Measurements from ENCODE around the gene FTL. TPM values are rescaled to one million over a fixed set of nuclear protein-coding genes. Genes with fewer than 3 reads are reported as not detected.

The FTL gene
- polyA plus RNA-seq, 2 of the 4 experiments (the other 2 are of a cell fraction) = 4,743 to 13,930 TPM

Small RNA genes within 50 kb of the gene (small RNA-seq; reads per million reads assigned to genes)
- gene AC026803.1 (0 reads per million in 6 experiments), gene MIR6798 (0 reads per million in 6 experiments)

Other genes starting within 250 kb of the FTL start
- 0.45 and 0.52 TPM in 2 replicates for gene MAMSTR, start 245.6 kb upstream of the FTL start, polyA plus RNA-seq (2011; rRNA removed)
- 0.33 to 0.44 TPM (median 0.40 TPM) in 3 replicates for gene MAMSTR, start 245.6 kb upstream of the FTL start, polyA plus RNA-seq (2017; fragmentation: RNase III; extraction: RNeasy Plus Mini Kit Qiagen cat#74134 plus additional on column Dnase treatment)
- gene RASIP1, start 224.7 kb upstream of the FTL start, polyA plus RNA-seq (2011; rRNA removed) = 0.33 and 0.40 TPM in 2 replicates
- gene RASIP1, start 224.7 kb upstream of the FTL start, polyA plus RNA-seq (2017; fragmentation: RNase III; extraction: RNeasy Plus Mini Kit Qiagen cat#74134 plus additional on column Dnase treatment) = 0.36 to 0.62 TPM (median 0.45 TPM) in 3 replicates
- gene IZUMO1, start 218.4 kb upstream of the FTL start, polyA plus RNA-seq (2011; rRNA removed) = not detected in 2 replicates
- not detected in 3 replicates for gene IZUMO1, start 218.4 kb upstream of the FTL start, polyA plus RNA-seq (2017; fragmentation: RNase III; extraction: RNeasy Plus Mini Kit Qiagen cat#74134 plus additional on column Dnase treatment)
- gene FUT1, start 212.7 kb upstream of the FTL start, polyA plus RNA-seq (2011; rRNA removed) = 1.4 and 1.5 TPM in 2 replicates
- 0.05 to 0.13 TPM (median 0.09 TPM) in 3 replicates for gene FUT1, start 212.7 kb upstream of the FTL start, polyA plus RNA-seq (2017; fragmentation: RNase III; extraction: RNeasy Plus Mini Kit Qiagen cat#74134 plus additional on column Dnase treatment)
- gene FGF21, start 209.8 kb upstream of the FTL start, polyA plus RNA-seq (2011; rRNA removed) = 0.06 TPM in 1 of 2 replicates, not detected in the other
- gene FGF21, start 209.8 kb upstream of the FTL start, polyA plus RNA-seq (2017; fragmentation: RNase III; extraction: RNeasy Plus Mini Kit Qiagen cat#74134 plus additional on column Dnase treatment) = not detected in 3 replicates
- gene BCAT2, start 154.3 kb upstream of the FTL start, polyA plus RNA-seq (2011; rRNA removed) = 30.4 and 31.9 TPM in 2 replicates
- gene BCAT2, start 154.3 kb upstream of the FTL start, polyA plus RNA-seq (2017; fragmentation: RNase III; extraction: RNeasy Plus Mini Kit Qiagen cat#74134 plus additional on column Dnase treatment) = 46.4 to 47.9 TPM (median 47.2 TPM) in 3 replicates
- 8.1 and 11.1 TPM in 2 replicates for gene HSD17B14, start 128.8 kb upstream of the FTL start, polyA plus RNA-seq (2011; rRNA removed)
- gene HSD17B14, start 128.8 kb upstream of the FTL start, polyA plus RNA-seq (2017; fragmentation: RNase III; extraction: RNeasy Plus Mini Kit Qiagen cat#74134 plus additional on column Dnase treatment) = 10.6 to 20.9 TPM (median 19.5 TPM) in 3 replicates
- gene PLEKHA4, start 96.7 kb upstream of the FTL start, polyA plus RNA-seq (2011; rRNA removed) = 0.34 and 0.42 TPM in 2 replicates
- 0.46 to 0.78 TPM (median 0.47 TPM) in 3 replicates for gene PLEKHA4, start 96.7 kb upstream of the FTL start, polyA plus RNA-seq (2017; fragmentation: RNase III; extraction: RNeasy Plus Mini Kit Qiagen cat#74134 plus additional on column Dnase treatment)
- 49.0 and 74.2 TPM in 2 replicates for gene PPP1R15A, start 92.9 kb upstream of the FTL start, polyA plus RNA-seq (2011; rRNA removed)
- gene PPP1R15A, start 92.9 kb upstream of the FTL start, polyA plus RNA-seq (2017; fragmentation: RNase III; extraction: RNeasy Plus Mini Kit Qiagen cat#74134 plus additional on column Dnase treatment) = 28.1 to 29.7 TPM (median 29.2 TPM) in 3 replicates
- not detected in 2 replicates for gene TULP2, start 66.6 kb upstream of the FTL start, polyA plus RNA-seq (2011; rRNA removed)
- gene TULP2, start 66.6 kb upstream of the FTL start, polyA plus RNA-seq (2017; fragmentation: RNase III; extraction: RNeasy Plus Mini Kit Qiagen cat#74134 plus additional on column Dnase treatment) = not detected in 3 replicates
- 58.5 and 79.5 TPM in 2 replicates for gene NUCB1, start 65.0 kb upstream of the FTL start, polyA plus RNA-seq (2011; rRNA removed)
- 154 to 182 TPM (median 174 TPM) in 3 replicates for gene NUCB1, start 65.0 kb upstream of the FTL start, polyA plus RNA-seq (2017; fragmentation: RNase III; extraction: RNeasy Plus Mini Kit Qiagen cat#74134 plus additional on column Dnase treatment)
- 0.60 and 0.78 TPM in 2 replicates for gene DHDH, start 31.6 kb upstream of the FTL start, polyA plus RNA-seq (2011; rRNA removed)
- gene DHDH, start 31.6 kb upstream of the FTL start, polyA plus RNA-seq (2017; fragmentation: RNase III; extraction: RNeasy Plus Mini Kit Qiagen cat#74134 plus additional on column Dnase treatment) = 1.1 to 1.2 TPM (median 1.2 TPM) in 3 replicates
- gene BAX, start 10.4 kb upstream of the FTL start, polyA plus RNA-seq (2011; rRNA removed) = 120 and 134 TPM in 2 replicates
- 265 to 299 TPM (median 284 TPM) in 3 replicates for gene BAX, start 10.4 kb upstream of the FTL start, polyA plus RNA-seq (2017; fragmentation: RNase III; extraction: RNeasy Plus Mini Kit Qiagen cat#74134 plus additional on column Dnase treatment)
- 10.3 and 16.4 TPM in 2 replicates for gene GYS1, start 28.0 kb downstream of the FTL start, polyA plus RNA-seq (2011; rRNA removed)
- gene GYS1, start 28.0 kb downstream of the FTL start, polyA plus RNA-seq (2017; fragmentation: RNase III; extraction: RNeasy Plus Mini Kit Qiagen cat#74134 plus additional on column Dnase treatment) = 23.8 to 25.0 TPM (median 24.8 TPM) in 3 replicates
- 146 and 186 TPM in 2 replicates for gene RUVBL2, start 28.6 kb downstream of the FTL start, polyA plus RNA-seq (2011; rRNA removed)
- gene RUVBL2, start 28.6 kb downstream of the FTL start, polyA plus RNA-seq (2017; fragmentation: RNase III; extraction: RNeasy Plus Mini Kit Qiagen cat#74134 plus additional on column Dnase treatment) = 213 to 274 TPM (median 225 TPM) in 3 replicates
- not detected in 2 replicates for gene LHB, start 51.8 kb downstream of the FTL start, polyA plus RNA-seq (2011; rRNA removed)
- 0.22 TPM in 1 of 3 replicates, not detected in the others for gene LHB, start 51.8 kb downstream of the FTL start, polyA plus RNA-seq (2017; fragmentation: RNase III; extraction: RNeasy Plus Mini Kit Qiagen cat#74134 plus additional on column Dnase treatment)
- gene CGB3, start 59.0 kb downstream of the FTL start, polyA plus RNA-seq (2011; rRNA removed) = not detected in 2 replicates
- gene CGB3, start 59.0 kb downstream of the FTL start, polyA plus RNA-seq (2017; fragmentation: RNase III; extraction: RNeasy Plus Mini Kit Qiagen cat#74134 plus additional on column Dnase treatment) = 0.13 to 0.28 TPM in 2 of 3 replicates, not detected in the other
- gene CGB2, start 66.6 kb downstream of the FTL start, polyA plus RNA-seq (2011; rRNA removed) = not detected in 2 replicates
- not detected in 3 replicates for gene CGB2, start 66.6 kb downstream of the FTL start, polyA plus RNA-seq (2017; fragmentation: RNase III; extraction: RNeasy Plus Mini Kit Qiagen cat#74134 plus additional on column Dnase treatment)
- gene CGB1, start 71.6 kb downstream of the FTL start, polyA plus RNA-seq (2011; rRNA removed) = not detected in 2 replicates
- gene CGB1, start 71.6 kb downstream of the FTL start, polyA plus RNA-seq (2017; fragmentation: RNase III; extraction: RNeasy Plus Mini Kit Qiagen cat#74134 plus additional on column Dnase treatment) = 0.13 TPM in 1 of 3 replicates, not detected in the others
- 0.15 and 0.23 TPM in 2 replicates for gene CGB5, start 78.5 kb downstream of the FTL start, polyA plus RNA-seq (2011; rRNA removed)
- 0.53 to 0.94 TPM (median 0.71 TPM) in 3 replicates for gene CGB5, start 78.5 kb downstream of the FTL start, polyA plus RNA-seq (2017; fragmentation: RNase III; extraction: RNeasy Plus Mini Kit Qiagen cat#74134 plus additional on column Dnase treatment)
- 0.63 and 0.95 TPM in 2 replicates for gene CGB8, start 83.8 kb downstream of the FTL start, polyA plus RNA-seq (2011; rRNA removed)
- gene CGB8, start 83.8 kb downstream of the FTL start, polyA plus RNA-seq (2017; fragmentation: RNase III; extraction: RNeasy Plus Mini Kit Qiagen cat#74134 plus additional on column Dnase treatment) = 2.0 to 2.7 TPM (median 2.4 TPM) in 3 replicates
- 0.34 and 0.56 TPM in 2 replicates for gene CGB7, start 92.4 kb downstream of the FTL start, polyA plus RNA-seq (2011; rRNA removed)
- 0.63 to 0.88 TPM (median 0.79 TPM) in 3 replicates for gene CGB7, start 92.4 kb downstream of the FTL start, polyA plus RNA-seq (2017; fragmentation: RNase III; extraction: RNeasy Plus Mini Kit Qiagen cat#74134 plus additional on column Dnase treatment)
- 0.34 and 0.37 TPM in 2 replicates for gene NTF4, start 99.5 kb downstream of the FTL start, polyA plus RNA-seq (2011; rRNA removed)
- gene NTF4, start 99.5 kb downstream of the FTL start, polyA plus RNA-seq (2017; fragmentation: RNase III; extraction: RNeasy Plus Mini Kit Qiagen cat#74134 plus additional on column Dnase treatment) = 1.0 to 2.4 TPM (median 1.7 TPM) in 3 replicates
- not detected in 2 replicates for gene KCNA7, start 107.4 kb downstream of the FTL start, polyA plus RNA-seq (2011; rRNA removed)
- gene KCNA7, start 107.4 kb downstream of the FTL start, polyA plus RNA-seq (2017; fragmentation: RNase III; extraction: RNeasy Plus Mini Kit Qiagen cat#74134 plus additional on column Dnase treatment) = not detected in 3 replicates
- gene SNRNP70, start 120.1 kb downstream of the FTL start, polyA plus RNA-seq (2011; rRNA removed) = 214 and 220 TPM in 2 replicates
- 338 to 350 TPM (median 342 TPM) in 3 replicates for gene SNRNP70, start 120.1 kb downstream of the FTL start, polyA plus RNA-seq (2017; fragmentation: RNase III; extraction: RNeasy Plus Mini Kit Qiagen cat#74134 plus additional on column Dnase treatment)
- gene LIN7B, start 149.1 kb downstream of the FTL start, polyA plus RNA-seq (2011; rRNA removed) = 4.6 and 5.4 TPM in 2 replicates
- 7.1 to 8.3 TPM (median 8.0 TPM) in 3 replicates for gene LIN7B, start 149.1 kb downstream of the FTL start, polyA plus RNA-seq (2017; fragmentation: RNase III; extraction: RNeasy Plus Mini Kit Qiagen cat#74134 plus additional on column Dnase treatment)
- gene C19orf73, start 153.8 kb downstream of the FTL start, polyA plus RNA-seq (2011; rRNA removed) = 1.4 and 1.8 TPM in 2 replicates
- gene C19orf73, start 153.8 kb downstream of the FTL start, polyA plus RNA-seq (2017; fragmentation: RNase III; extraction: RNeasy Plus Mini Kit Qiagen cat#74134 plus additional on column Dnase treatment) = 1.7 to 2.2 TPM (median 1.7 TPM) in 3 replicates
- gene PPFIA3, start 154.2 kb downstream of the FTL start, polyA plus RNA-seq (2011; rRNA removed) = 2.5 and 3.2 TPM in 2 replicates
- 6.5 to 8.0 TPM (median 7.3 TPM) in 3 replicates for gene PPFIA3, start 154.2 kb downstream of the FTL start, polyA plus RNA-seq (2017; fragmentation: RNase III; extraction: RNeasy Plus Mini Kit Qiagen cat#74134 plus additional on column Dnase treatment)
- gene HRC, start 190.1 kb downstream of the FTL start, polyA plus RNA-seq (2011; rRNA removed) = 0.04 TPM in 1 of 2 replicates, not detected in the other
- gene HRC, start 190.1 kb downstream of the FTL start, polyA plus RNA-seq (2017; fragmentation: RNase III; extraction: RNeasy Plus Mini Kit Qiagen cat#74134 plus additional on column Dnase treatment) = 0.04 to 0.05 TPM in 2 of 3 replicates, not detected in the other
- gene TRPM4, start 192.5 kb downstream of the FTL start, polyA plus RNA-seq (2011; rRNA removed) = 4.7 and 4.9 TPM in 2 replicates
- 8.4 to 9.4 TPM (median 9.1 TPM) in 3 replicates for gene TRPM4, start 192.5 kb downstream of the FTL start, polyA plus RNA-seq (2017; fragmentation: RNase III; extraction: RNeasy Plus Mini Kit Qiagen cat#74134 plus additional on column Dnase treatment)